CD4-positive, alpha-beta memory T cell (primary cell): Measurements from ENCODE around the gene C17orf100. TPM values are rescaled to one million over a fixed set of nuclear protein-coding genes. Genes with fewer than 3 reads are reported as not detected.

Experiments
- CTCF ChIA-PET: fragments of 350-600 bp; sonication (Branson Sonifier 250); formaldehyde crosslinking; loops from one replicate; lab custom pipeline; 2021; ENCODE audit warnings: inconsistent platforms; ENCODE audit not compliant: partially characterized antibody; lab: Charles Lee
- POLR2A ChIA-PET: fragments of 350-600 bp; sonication (Branson Sonifier 250); formaldehyde crosslinking; loops from one replicate; lab custom pipeline; 2021; ENCODE audit not compliant: partially characterized antibody; lab: Charles Lee
- DNase-seq, 5 donors: peaks; one replicate each; pipeline versions ENCODE4 v3.0.0 to v3.0.0-alpha.2; 2020 to 2022; ENCODE audit warnings: mixed read lengths in 1 of 5
- H3K27ac ChIP-seq: one replicate; pipeline ENCODE4 v1.7.0; 2013; ENCODE audit warnings: low read depth, low read length
- H3K27me3 ChIP-seq: 2 replicates; pipeline ENCODE4 v1.7.0; 2013; ENCODE audit warnings: mild to moderate bottlenecking, low read length, moderate library complexity; ENCODE audit not compliant: insufficient read depth
- H3K36me3 ChIP-seq: 2 replicates; pipeline ENCODE4 v1.7.0; 2013; ENCODE audit warnings: mild to moderate bottlenecking, low read length, moderate library complexity; ENCODE audit not compliant: insufficient read depth
- H3K4me1 ChIP-seq: 2 replicates; pipeline ENCODE4 v1.7.0; 2013; ENCODE audit warnings: mild to moderate bottlenecking, low read length, moderate library complexity; ENCODE audit not compliant: insufficient read depth
- H3K4me3 ChIP-seq, 2 donors: one replicate each; pipeline ENCODE4 v1.7.0; 2013; ENCODE audit warnings: low read length in 2 of 2, mild to moderate bottlenecking in 1 of 2
- H3K9me3 ChIP-seq, 2 donors: one replicate each; pipeline ENCODE4 v1.7.0; 2013; ENCODE audit warnings: low read length in 2 of 2, control low read depth in 1 of 2; ENCODE audit not compliant: control insufficient read depth in 1 of 2
- H3K27ac Mint-ChIP-seq, 7 donors: one replicate each; pipeline ENCODE4 v1.8.0; 2020 to 2021; ENCODE audit warnings: mixed read lengths in 7 of 7, mild to moderate bottlenecking in 6 of 7, inconsistent platforms in 3 of 7, moderate library complexity in 3 of 7
- H3K27me3 Mint-ChIP-seq, 2 donors: one replicate each; pipeline ENCODE4 v1.8.0; 2020 to 2021; ENCODE audit warnings: mixed read lengths in 2 of 2
- H3K36me3 Mint-ChIP-seq, 2 donors: one replicate each; pipeline ENCODE4 v1.8.0; 2020 to 2021; ENCODE audit warnings: mixed read lengths in 2 of 2, inconsistent platforms in 1 of 2, mild to moderate bottlenecking in 1 of 2
- H3K4me1 Mint-ChIP-seq, 4 donors: one replicate each; pipeline ENCODE4 v1.8.0; 2020 to 2021; ENCODE audit warnings: mixed read lengths in 4 of 4, mild to moderate bottlenecking in 1 of 4
- H3K4me3 Mint-ChIP-seq, 8 donors: one replicate each; pipeline ENCODE4 v1.8.0; 2020 to 2021; ENCODE audit warnings: mixed read lengths in 8 of 8, mild to moderate bottlenecking in 7 of 8, moderate library complexity in 6 of 8, inconsistent platforms in 3 of 8
- H3K9me3 Mint-ChIP-seq, 8 donors: one replicate each; pipeline ENCODE4 v1.8.0; 2020 to 2021; ENCODE audit warnings: mixed read lengths in 8 of 8, mild to moderate bottlenecking in 5 of 8, inconsistent platforms in 3 of 8, moderate library complexity in 1 of 8
- intact Hi-C: fragments of 100-400 bp; cut with micrococcal nuclease; formaldehyde crosslinking; loops from one replicate; pipeline ENCODE4 v1.15.1; 2023
- polyA plus RNA-seq, 2 donors: library from polyadenylated mRNA; unstranded; fragments of 300-500 nt; fragmentation: Illumina TruSeq; gene quantifications; one replicate each; pipeline ENCODE4 v1.2.3, GENCODE V29; 2021
- total RNA-seq, 2 experiments: library from RNA; stranded (reverse); gene quantifications; one replicate each; pipeline ENCODE4 v1.2.3, GENCODE V29; 2021

Gene C17orf100
- total and polyA plus RNA-seq, 4 experiments from 2014 or later, result 4.0 to 4.7 (median 4.3) TPM

DNA sequence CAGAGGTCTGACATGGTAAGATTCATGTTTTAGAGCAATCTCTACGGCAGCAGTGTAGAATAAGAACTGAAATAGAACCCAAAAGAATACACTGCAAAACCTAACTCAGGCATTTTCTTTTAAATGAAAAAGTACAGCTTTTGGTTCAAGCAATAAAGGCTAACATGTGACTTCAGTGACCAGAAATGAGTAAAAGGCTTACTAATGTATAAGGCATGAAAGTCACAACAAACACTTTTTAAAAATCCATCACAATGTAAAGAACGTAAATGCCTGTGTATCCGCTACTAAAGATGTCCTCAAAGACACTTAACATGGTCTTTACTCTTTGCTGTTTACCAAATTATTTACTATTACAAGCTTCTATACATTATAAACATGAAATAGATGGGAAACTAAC lies 27.6 kb upstream of the C17orf100 start:
- Mint-ChIP-seq H3K9me3 (no peaks in the 10 kb centered on the region), H3K27ac (peak overlapping the region in 1 of 7 donors; percentile 15), H3K4me1 (peaks cover 0 to 2% (median 0%) of the 10 kb centered on the region in 4 donors), H3K4me3 (no peak overlapping the region), H3K27me3 (no peaks in the 10 kb centered on the region), H3K36me3 (peaks cover 48 to 69% of the 10 kb centered on the region in 2 donors)
- no peak overlapping the region for H3K27ac ChIP-seq
- ChIA-PET CTCF (no interaction called here), POLR2A (no interaction called here)
- H3K9me3 ChIP-seq, result no peaks in the 10 kb centered on the region
- no peak overlapping the region for H3K4me3 ChIP-seq
- DNase-seq, result no peak
- intact Hi-C loops, result no loop called here
- no peaks in the 10 kb centered on the region for H3K27me3 ChIP-seq
- H3K4me1 ChIP-seq, result no peaks in the 10 kb centered on the region
- H3K36me3 ChIP-seq, result peaks cover 27% of the 10 kb centered on the region

GRCh38 chr17:6626616-6627015 lies 24.9 kb upstream of the C17orf100 start:
- H3K36me3 ChIP-seq, result peaks cover 32% of the 10 kb centered on the region
- CTCF ChIA-PET, result no interaction called here
- intact Hi-C loops, result no loop called here
- H3K9me3 Mint-ChIP-seq, result no peaks in the 10 kb centered on the region
- peaks cover 53 to 71% of the 10 kb centered on the region in 2 donors for H3K36me3 Mint-ChIP-seq
- no peaks in the 10 kb centered on the region for H3K9me3 ChIP-seq
- no peak for DNase-seq
- no peaks in the 10 kb centered on the region for H3K27me3 Mint-ChIP-seq
- POLR2A ChIA-PET, result no interaction called here
- no peaks in the 10 kb centered on the region for H3K27me3 ChIP-seq
- H3K4me3 Mint-ChIP-seq, result no peak overlapping the region
- H3K4me1 ChIP-seq, result no peaks in the 10 kb centered on the region
- no peak overlapping the region for H3K27ac Mint-ChIP-seq
- no peak overlapping the region for H3K4me3 ChIP-seq
- H3K4me1 Mint-ChIP-seq, result peaks cover 0 to 10% (median 3%) of the 10 kb centered on the region in 4 donors
- no peak overlapping the region for H3K27ac ChIP-seq

DNA sequence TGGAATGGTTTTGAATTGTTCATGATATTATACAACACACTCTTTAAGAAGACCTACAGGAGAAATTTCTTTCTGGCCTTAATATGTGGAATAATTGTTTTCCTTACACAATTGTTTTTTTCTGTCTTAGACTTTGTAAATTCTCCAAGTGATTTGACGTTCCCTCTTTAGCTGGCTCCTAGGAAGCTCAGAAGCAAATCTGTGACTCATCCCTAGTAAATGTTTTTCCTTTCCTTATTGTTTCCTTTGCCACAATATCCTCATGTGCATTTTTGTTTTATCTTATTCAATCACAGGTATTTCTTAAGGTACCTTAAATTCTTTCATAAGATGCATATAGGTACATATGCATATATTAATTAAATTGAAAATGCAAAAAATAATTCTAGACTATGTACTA lies 24.5 kb upstream of the C17orf100 start:
- intact Hi-C loops, result no loop called here
- Mint-ChIP-seq H3K4me1 (peaks cover 0 to 10% (median 3%) of the 10 kb centered on the region in 4 donors), H3K27ac (no peak overlapping the region), H3K36me3 (peaks cover 54 to 67% of the 10 kb centered on the region in 2 donors), H3K27me3 (no peaks in the 10 kb centered on the region), H3K9me3 (no peaks in the 10 kb centered on the region), H3K4me3 (no peak overlapping the region)
- Histone ChIP-seq H3K27me3 (no peaks in the 10 kb centered on the region), H3K4me3 (no peak overlapping the region), H3K36me3 (peaks cover 28% of the 10 kb centered on the region), H3K9me3 (no peaks in the 10 kb centered on the region), H3K4me1 (no peaks in the 10 kb centered on the region), H3K27ac (no peak overlapping the region)
- POLR2A ChIA-PET, result no interaction called here
- DNase-seq, result no peak
- CTCF ChIA-PET, result no interaction called here

GRCh38 chr17:6630390-6630789 lies 21.2 kb upstream of the C17orf100 start:
- Mint-ChIP-seq H3K27ac (no peak overlapping the region), H3K4me3 (no peak overlapping the region), H3K9me3 (no peaks in the 10 kb centered on the region), H3K4me1 (peaks cover 0 to 13% (median 4%) of the 10 kb centered on the region in 4 donors), H3K27me3 (no peaks in the 10 kb centered on the region), H3K36me3 (peaks cover 69 to 70% of the 10 kb centered on the region in 2 donors)
- Histone ChIP-seq H3K4me1 (no peaks in the 10 kb centered on the region), H3K9me3 (no peaks in the 10 kb centered on the region), H3K27me3 (no peaks in the 10 kb centered on the region), H3K4me3 (no peak overlapping the region), H3K36me3 (peaks cover 34% of the 10 kb centered on the region), H3K27ac (no peak overlapping the region)
- DNase-seq, result no peak
- intact Hi-C loops, result no loop called here
- CTCF ChIA-PET, result no interaction called here
- POLR2A ChIA-PET, result no interaction called here

DNA sequence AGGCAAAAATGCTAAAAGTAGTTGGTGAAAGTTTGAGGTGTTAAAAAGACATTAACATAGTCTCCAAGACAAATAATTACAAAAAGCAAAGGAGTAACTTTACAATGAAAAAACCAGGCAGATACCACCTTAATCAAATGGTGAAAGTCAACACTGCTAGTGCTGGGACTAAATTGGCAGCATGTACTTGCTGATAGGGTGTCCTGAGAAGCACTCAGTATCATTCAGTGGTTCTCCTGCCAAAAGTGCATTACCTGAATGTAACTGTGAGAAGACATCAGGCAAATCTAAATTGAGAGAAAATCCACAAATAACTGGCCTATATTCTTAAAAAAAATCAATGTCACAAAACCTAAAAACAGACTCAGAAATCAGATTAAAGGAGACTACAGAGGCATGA lies 19.0 kb upstream of the C17orf100 start:
- Histone ChIP-seq H3K27me3 (no peaks in the 10 kb centered on the region), H3K4me3 (no peak overlapping the region), H3K4me1 (no peaks in the 10 kb centered on the region), H3K27ac (no peak overlapping the region), H3K9me3 (no peaks in the 10 kb centered on the region), H3K36me3 (peaks cover 33% of the 10 kb centered on the region)
- intact Hi-C loops, result no loop called here
- Mint-ChIP-seq H3K36me3 (peaks cover 58% of the 10 kb centered on the region in 2 donors), H3K27ac (no peak overlapping the region), H3K27me3 (no peaks in the 10 kb centered on the region), H3K4me1 (peaks cover 0 to 13% (median 4%) of the 10 kb centered on the region in 4 donors), H3K4me3 (no peak overlapping the region), H3K9me3 (no peaks in the 10 kb centered on the region)
- ChIA-PET CTCF (no interaction called here), POLR2A (no interaction called here)
- DNase-seq, result no peak

DNA sequence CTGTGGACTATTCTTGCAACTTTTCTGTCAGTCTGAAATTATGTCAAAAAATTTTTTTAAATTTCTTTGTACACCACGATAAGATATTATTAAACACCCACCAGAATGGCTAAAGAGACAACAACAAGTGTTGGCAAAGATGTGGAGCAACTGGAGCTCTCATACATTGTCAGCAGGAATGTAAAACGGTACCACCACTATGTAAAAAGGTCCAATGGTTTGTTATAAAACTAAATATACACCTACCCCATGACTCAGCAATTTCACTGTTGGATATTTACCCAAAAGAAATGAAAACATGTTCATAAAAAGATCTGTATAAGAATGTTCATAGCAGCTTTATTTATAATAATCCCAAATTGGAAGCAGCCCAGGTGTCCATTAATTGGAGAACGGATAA lies 18.3 kb upstream of the C17orf100 start:
- Mint-ChIP-seq H3K4me3 (no peak overlapping the region), H3K27me3 (no peaks in the 10 kb centered on the region), H3K27ac (peak overlapping the region in 1 of 7 donors; percentile 68), H3K9me3 (no peaks in the 10 kb centered on the region), H3K4me1 (peaks cover 5 to 13% (median 9%) of the 10 kb centered on the region in 4 donors), H3K36me3 (peaks cover 50 to 52% of the 10 kb centered on the region in 2 donors)
- Histone ChIP-seq H3K27ac (no peak overlapping the region), H3K4me3 (no peak overlapping the region), H3K9me3 (no peaks in the 10 kb centered on the region), H3K27me3 (no peaks in the 10 kb centered on the region), H3K4me1 (no peaks in the 10 kb centered on the region), H3K36me3 (peaks cover 26% of the 10 kb centered on the region)
- intact Hi-C loops, result no loop called here
- CTCF ChIA-PET, result no interaction called here
- DNase-seq, result no peak
- POLR2A ChIA-PET, result no interaction called here

DNA sequence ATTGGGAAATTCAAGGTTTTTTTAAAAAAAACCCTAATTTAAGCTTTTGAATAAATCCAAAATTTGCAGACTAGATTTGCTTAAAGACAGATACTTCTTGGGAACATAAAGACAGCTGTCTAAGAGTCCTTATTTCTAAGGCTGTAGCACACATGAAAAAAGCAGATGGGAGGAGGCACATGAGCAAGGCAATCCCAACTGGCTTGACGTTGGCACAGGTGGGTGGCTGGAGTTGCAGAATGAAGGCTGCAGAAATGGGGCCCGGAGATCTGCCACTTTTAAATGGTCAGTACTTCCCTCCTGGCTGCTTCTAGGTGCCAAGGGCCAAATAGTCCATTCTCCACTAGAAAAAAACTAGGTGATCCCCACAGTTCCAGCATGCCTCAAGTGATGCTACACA lies 15.5 kb upstream of the C17orf100 start:
- H3K4me1 Mint-ChIP-seq, result peaks cover 10 to 31% (median 24%) of the 10 kb centered on the region in 4 donors
- CTCF ChIA-PET, result no interaction called here
- no peak overlapping the region for H3K27ac ChIP-seq

More for the DNA sequence above, 15.5 kb upstream of the C17orf100 start:
- intact Hi-C loops, result no loop called here
- Histone ChIP-seq H3K9me3 (no peaks in the 10 kb centered on the region), H3K36me3 (peaks cover 11% of the 10 kb centered on the region), H3K4me1 (peaks cover 11% of the 10 kb centered on the region), H3K4me3 (no peak overlapping the region), H3K27me3 (no peaks in the 10 kb centered on the region)
- Mint-ChIP-seq H3K9me3 (no peaks in the 10 kb centered on the region), H3K27me3 (no peaks in the 10 kb centered on the region), H3K27ac (peak overlapping the region in 3 of 7 donors; percentile 18 to 83 (median 52)), H3K4me3 (no peak overlapping the region), H3K36me3 (peaks cover 38% of the 10 kb centered on the region in 2 donors)
- no peak for DNase-seq
- POLR2A ChIA-PET, result no interaction called here
